PFSK-1 (cell line): Measurements from ENCODE around the gene SPTLC1.

Experiments used
- FOXP2 ChIP-seq: optimal IDR thresholded peaks from 2 replicates; pipeline ENCODE3; 2011; ENCODE audit warnings: borderline replicate concordance, control low read depth, inconsistent platforms; ENCODE audit not compliant: insufficient read depth; ENCODE audit errors: extremely low read length, extremely low read depth
- POLR2AphosphoS5 ChIP-seq: IDR thresholded peaks from 2 replicates; pipeline ENCODE4 v1.6.1; 2012; ENCODE audit warnings: low read depth, mild to moderate bottlenecking, control low read depth, low read length, moderate library complexity
- SIN3A ChIP-seq: IDR thresholded peaks from 2 replicates; pipeline ENCODE4 v1.6.1; 2012; ENCODE audit warnings: mild to moderate bottlenecking, low read length, moderate library complexity, borderline replicate concordance; ENCODE audit not compliant: insufficient read depth
- TF ChIP-seq, protein P1 (sequence below), 2 experiments: IDR thresholded peaks; 2 replicates each; pipeline versions ENCODE4 v1.6.1 to v1.8.0; 2011 to 2012; ENCODE audit warnings: low read depth in 2 of 2, low read length in 2 of 2, control low read depth in 1 of 2, inconsistent platforms in 1 of 2, mild to moderate bottlenecking in 1 of 2, moderate library complexity in 1 of 2; ENCODE audit not compliant: insufficient read depth in 1 of 2

DNA sequence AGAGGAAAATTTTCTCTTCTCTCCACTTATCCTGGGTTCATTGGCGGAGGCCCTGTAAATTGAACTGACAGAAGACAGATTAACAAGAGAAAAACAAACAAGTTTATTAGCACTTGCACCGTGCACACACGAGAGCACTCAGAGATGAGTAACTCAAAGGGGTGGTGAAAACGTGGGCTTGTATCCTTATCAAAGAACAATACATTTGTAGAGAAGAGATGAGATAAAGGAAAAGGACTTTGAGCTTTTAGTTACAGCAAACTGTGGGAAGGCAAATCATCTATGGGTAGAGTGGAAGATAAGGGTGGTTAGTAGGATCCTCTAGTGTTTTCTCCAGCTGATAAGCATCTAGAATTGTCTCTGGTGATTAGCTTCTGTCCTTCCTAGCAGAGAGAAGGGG is 120.8 kb downstream of the SPTLC1 start:
- TF ChIP-seq, protein P1, sequence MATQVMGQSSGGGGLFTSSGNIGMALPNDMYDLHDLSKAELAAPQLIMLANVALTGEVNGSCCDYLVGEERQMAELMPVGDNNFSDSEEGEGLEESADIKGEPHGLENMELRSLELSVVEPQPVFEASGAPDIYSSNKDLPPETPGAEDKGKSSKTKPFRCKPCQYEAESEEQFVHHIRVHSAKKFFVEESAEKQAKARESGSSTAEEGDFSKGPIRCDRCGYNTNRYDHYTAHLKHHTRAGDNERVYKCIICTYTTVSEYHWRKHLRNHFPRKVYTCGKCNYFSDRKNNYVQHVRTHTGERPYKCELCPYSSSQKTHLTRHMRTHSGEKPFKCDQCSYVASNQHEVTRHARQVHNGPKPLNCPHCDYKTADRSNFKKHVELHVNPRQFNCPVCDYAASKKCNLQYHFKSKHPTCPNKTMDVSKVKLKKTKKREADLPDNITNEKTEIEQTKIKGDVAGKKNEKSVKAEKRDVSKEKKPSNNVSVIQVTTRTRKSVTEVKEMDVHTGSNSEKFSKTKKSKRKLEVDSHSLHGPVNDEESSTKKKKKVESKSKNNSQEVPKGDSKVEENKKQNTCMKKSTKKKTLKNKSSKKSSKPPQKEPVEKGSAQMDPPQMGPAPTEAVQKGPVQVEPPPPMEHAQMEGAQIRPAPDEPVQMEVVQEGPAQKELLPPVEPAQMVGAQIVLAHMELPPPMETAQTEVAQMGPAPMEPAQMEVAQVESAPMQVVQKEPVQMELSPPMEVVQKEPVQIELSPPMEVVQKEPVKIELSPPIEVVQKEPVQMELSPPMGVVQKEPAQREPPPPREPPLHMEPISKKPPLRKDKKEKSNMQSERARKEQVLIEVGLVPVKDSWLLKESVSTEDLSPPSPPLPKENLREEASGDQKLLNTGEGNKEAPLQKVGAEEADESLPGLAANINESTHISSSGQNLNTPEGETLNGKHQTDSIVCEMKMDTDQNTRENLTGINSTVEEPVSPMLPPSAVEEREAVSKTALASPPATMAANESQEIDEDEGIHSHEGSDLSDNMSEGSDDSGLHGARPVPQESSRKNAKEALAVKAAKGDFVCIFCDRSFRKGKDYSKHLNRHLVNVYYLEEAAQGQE (IDR thresholded peaks at IDR 0.05; ENCODE audit: insufficient read depth in 1 of 2, low read depth in 2 of 2, low read length in 2 of 2): no peak
- TF ChIP-seq FOXP2 (no peak), POLR2AphosphoS5 (no peak), SIN3A (no peak)
